ENCODE data around the gene ITPRID2.
A peak's percentile ranks its signal among the peaks of the same experiment; 100 is the strongest.

ITPRID2 gene

DNA sequence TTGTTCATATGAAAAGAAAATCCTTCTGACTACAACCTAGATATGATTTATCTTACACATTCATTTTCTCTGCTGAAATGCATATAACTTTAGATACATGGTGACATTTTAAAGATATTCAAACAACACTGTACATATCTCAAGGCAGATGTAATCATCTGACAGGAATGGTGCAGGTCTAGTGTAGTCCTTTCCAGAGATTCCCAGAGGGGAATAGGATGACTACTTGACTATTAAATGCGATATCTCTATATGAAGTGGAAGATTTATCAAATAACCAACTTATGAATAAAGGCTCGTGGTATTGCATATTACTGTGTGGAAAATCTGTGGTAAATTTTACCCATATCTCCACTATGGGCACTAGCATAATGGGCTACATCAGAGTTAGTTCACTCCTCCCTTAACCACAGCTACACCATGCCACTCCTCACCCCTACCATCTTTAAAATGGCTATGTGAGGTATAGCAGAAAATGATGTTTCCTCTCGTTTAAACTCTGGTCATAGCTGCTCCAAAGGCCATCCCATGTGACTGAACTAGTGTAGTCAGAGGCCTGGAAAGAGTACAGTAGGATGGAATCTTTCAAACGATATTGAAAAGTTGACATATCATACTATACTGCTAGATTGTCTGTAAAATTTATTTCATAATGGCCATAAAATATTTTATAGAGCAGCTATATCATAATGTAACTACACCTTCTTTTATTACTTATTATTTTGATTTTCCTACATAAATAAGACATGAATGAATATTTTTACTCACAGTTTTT lies 9.1 kb upstream of the ITPRID2 start:
- H3K36me3 ChIP-seq (ENCODE audit: control insufficient read depth, insufficient read depth, low read length) = no peaks in the 10 kb centered on the region
- no peaks in the 10 kb centered on the region for H3K9me3 ChIP-seq (ENCODE audit: control insufficient read depth, insufficient read depth, low read length)
- H3K9ac ChIP-seq (ENCODE audit: low read depth, low read length) = no peak overlapping the region
- H3K4me3 ChIP-seq (ENCODE audit: low read depth, low read length) = no peak overlapping the region
- H3K4me1 ChIP-seq (ENCODE audit: control insufficient read depth, insufficient read depth, low read length) = no peaks in the 10 kb centered on the region
- H3K27me3 ChIP-seq (ENCODE audit: control insufficient read depth, insufficient read depth, low read length) = no peaks in the 10 kb centered on the region
- no peak overlapping the region for H3K27ac ChIP-seq (ENCODE audit: low read depth, low read length)

DNA sequence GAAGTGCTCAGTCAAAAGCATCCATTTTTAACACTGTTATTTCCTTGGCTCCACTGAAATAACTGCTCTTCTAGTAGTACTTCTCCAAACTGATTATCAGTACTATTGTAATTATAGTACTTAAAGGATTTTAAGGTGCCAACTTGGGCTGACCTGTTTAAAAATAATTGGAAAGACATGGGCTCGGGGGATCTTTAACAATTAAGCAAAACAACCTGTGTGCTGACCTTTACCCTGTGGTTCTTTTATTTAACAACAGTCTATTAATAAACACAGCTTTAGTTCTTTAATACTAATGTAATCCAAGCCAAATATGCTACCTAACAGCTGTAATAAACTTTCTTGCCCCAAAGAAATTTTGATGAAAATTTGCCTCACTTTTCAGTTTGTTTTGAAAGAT lies 6.9 kb upstream of the ITPRID2 start:
- Histone ChIP-seq H3K9ac (ENCODE audit: low read depth, low read length) (no peak overlapping the region), H3K9me3 (ENCODE audit: control insufficient read depth, insufficient read depth, low read length) (no peaks in the 10 kb centered on the region)

DNA sequence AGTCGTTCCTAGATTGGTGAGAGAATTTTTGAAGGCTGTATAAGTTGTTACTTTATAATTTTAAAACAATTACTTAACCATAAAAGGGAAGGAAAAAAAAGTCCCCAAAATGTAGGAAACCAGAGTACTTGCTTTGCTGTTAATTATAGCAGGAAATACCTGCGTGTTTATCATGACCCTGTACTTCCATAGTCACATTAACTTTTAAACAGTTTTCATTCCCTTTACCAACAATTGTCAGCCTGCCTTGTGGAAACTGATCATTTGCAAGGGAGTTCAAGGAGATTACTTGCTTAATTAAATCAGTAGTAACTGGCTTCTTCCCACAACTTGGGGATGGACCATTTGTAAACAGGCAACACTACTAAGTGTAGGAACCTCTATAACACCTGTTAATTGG lies 6.4 kb upstream of the ITPRID2 start:
- Histone ChIP-seq H3K4me1 (ENCODE audit: control insufficient read depth, insufficient read depth, low read length) (no peaks in the 10 kb centered on the region), H3K9me3 (ENCODE audit: control insufficient read depth, insufficient read depth, low read length) (no peaks in the 10 kb centered on the region), H3K36me3 (ENCODE audit: control insufficient read depth, insufficient read depth, low read length) (no peaks in the 10 kb centered on the region), H3K9ac (ENCODE audit: low read depth, low read length) (no peak overlapping the region), H3K27me3 (ENCODE audit: control insufficient read depth, insufficient read depth, low read length) (no peaks in the 10 kb centered on the region), H3K4me3 (ENCODE audit: low read depth, low read length) (no peak overlapping the region), H3K27ac (ENCODE audit: low read depth, low read length) (no peak overlapping the region)

More for the DNA sequence above, 6.9 kb upstream of the ITPRID2 start:
- Histone ChIP-seq H3K27ac (ENCODE audit: low read depth, low read length) (no peak overlapping the region), H3K27me3 (ENCODE audit: control insufficient read depth, insufficient read depth, low read length) (no peaks in the 10 kb centered on the region), H3K4me3 (ENCODE audit: low read depth, low read length) (no peak overlapping the region), H3K4me1 (ENCODE audit: control insufficient read depth, insufficient read depth, low read length) (no peaks in the 10 kb centered on the region), H3K36me3 (ENCODE audit: control insufficient read depth, insufficient read depth, low read length) (no peaks in the 10 kb centered on the region)

DNA sequence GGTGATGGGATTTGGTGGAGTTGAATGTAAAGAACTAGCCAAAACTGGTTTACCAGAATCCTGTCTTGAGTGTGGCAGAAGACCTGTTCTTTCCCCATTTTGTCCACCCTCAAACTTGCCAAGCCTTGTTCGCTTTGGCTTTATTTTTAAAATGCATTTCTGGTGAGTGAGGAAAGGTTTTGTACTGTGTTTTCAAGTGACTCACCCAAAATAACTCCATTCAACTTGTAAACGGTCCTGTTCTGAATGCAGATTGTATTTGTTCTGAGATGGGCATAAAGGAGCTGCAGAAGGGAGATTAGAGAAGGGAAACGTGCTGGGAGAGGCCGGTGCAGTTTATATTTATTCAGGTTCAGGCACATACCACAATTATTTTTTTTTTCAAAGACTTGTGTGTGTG lies 5.3 kb upstream of the ITPRID2 start:
- Histone ChIP-seq H3K4me1 (ENCODE audit: control insufficient read depth, insufficient read depth, low read length) (peaks cover 1% of the 10 kb centered on the region; the same call in 1 of the 2 replicates), H3K9me3 (ENCODE audit: control insufficient read depth, insufficient read depth, low read length) (no peaks in the 10 kb centered on the region), H3K36me3 (ENCODE audit: control insufficient read depth, insufficient read depth, low read length) (no peaks in the 10 kb centered on the region), H3K27ac (ENCODE audit: low read depth, low read length) (no peak overlapping the region), H3K9ac (ENCODE audit: low read depth, low read length) (no peak overlapping the region), H3K4me3 (ENCODE audit: low read depth, low read length) (no peak overlapping the region), H3K27me3 (ENCODE audit: control insufficient read depth, insufficient read depth, low read length) (no peaks in the 10 kb centered on the region)

DNA sequence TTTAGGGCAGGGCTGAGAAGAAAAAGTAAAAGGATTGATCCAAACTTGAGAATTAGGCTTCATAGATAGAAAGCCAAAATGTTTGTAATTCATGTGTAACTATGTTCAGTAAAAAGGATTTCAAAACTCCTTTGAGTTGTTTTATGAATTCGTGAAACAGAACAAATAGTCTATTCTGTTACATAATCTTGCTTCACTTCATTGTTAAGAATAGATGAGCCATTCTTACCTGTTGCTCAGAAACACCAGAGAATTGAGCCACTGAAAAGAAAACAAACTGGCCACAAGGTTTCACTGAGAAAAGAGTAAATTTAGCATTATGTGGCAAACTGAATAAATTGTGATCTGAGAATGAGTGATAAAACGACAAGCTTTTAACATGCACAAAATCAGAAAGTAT lies 4.5 kb upstream of the ITPRID2 start:
- H3K27me3 ChIP-seq (ENCODE audit: control insufficient read depth, insufficient read depth, low read length) = no peaks in the 10 kb centered on the region
- no peak overlapping the region for H3K4me3 ChIP-seq (ENCODE audit: low read depth, low read length)
- H3K9me3 ChIP-seq (ENCODE audit: control insufficient read depth, insufficient read depth, low read length) = no peaks in the 10 kb centered on the region
- no peak overlapping the region for H3K27ac ChIP-seq (ENCODE audit: low read depth, low read length)
- no peaks in the 10 kb centered on the region for H3K36me3 ChIP-seq (ENCODE audit: control insufficient read depth, insufficient read depth, low read length)
- H3K9ac ChIP-seq (ENCODE audit: low read depth, low read length) = no peak overlapping the region
- H3K4me1 ChIP-seq (ENCODE audit: control insufficient read depth, insufficient read depth, low read length) = peaks cover 3% of the 10 kb centered on the region; the same call in 1 of the 2 replicates

DNA sequence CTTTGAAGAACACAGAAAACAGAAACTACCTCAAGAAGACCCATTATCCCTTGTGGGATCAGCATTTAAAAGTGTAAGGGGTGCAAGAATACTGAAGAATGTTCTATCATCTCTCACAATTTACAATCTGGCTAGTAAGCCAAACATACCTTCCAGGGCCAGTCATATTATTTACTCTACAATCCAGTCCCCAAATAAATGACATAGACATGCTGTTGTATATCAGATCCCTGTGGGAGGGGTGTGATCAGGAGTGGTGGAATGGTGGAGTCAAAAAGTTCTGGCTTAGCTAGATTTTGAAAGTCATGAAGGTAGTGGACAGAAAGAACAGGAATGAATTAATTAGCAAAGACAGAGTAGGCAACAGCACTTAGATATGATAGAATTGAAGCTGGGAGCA lies 1.8 kb upstream of the ITPRID2 start:
- Histone ChIP-seq H3K36me3 (ENCODE audit: control insufficient read depth, insufficient read depth, low read length) (no peaks in the 10 kb centered on the region), H3K4me1 (ENCODE audit: control insufficient read depth, insufficient read depth, low read length) (peaks cover 3% of the 10 kb centered on the region; the same call in 1 of the 2 replicates), H3K9me3 (ENCODE audit: control insufficient read depth, insufficient read depth, low read length) (no peaks in the 10 kb centered on the region), H3K9ac (ENCODE audit: low read depth, low read length) (no peak overlapping the region), H3K27ac (ENCODE audit: low read depth, low read length) (no peak overlapping the region), H3K27me3 (ENCODE audit: control insufficient read depth, insufficient read depth, low read length) (peaks cover 12% of the 10 kb centered on the region), H3K4me3 (ENCODE audit: low read depth, low read length) (no peak overlapping the region)

DNA sequence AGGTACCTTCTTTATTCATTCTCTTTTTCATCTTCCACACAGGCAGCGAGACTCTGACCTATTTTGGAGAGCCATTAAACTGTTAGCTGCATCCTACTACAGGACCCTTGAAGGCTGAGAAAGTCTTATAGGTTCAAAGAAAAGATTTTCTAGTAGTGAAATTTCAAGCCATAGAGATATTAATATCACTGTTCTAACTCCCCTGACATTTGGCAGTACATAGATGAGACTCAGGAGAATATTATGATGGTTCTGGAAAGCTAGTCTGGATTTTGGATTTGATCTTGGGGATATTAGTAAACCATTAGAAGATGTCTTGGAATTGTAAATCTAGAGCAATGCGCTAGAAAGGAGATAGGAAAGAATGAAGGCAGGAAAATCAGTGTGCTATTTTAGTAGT lies 1.3 kb upstream of the ITPRID2 start:
- peaks cover 3% of the 10 kb centered on the region; the same call in 1 of the 2 replicates for H3K4me1 ChIP-seq (ENCODE audit: control insufficient read depth, insufficient read depth, low read length)
- H3K27me3 ChIP-seq (ENCODE audit: control insufficient read depth, insufficient read depth, low read length) = peaks cover 12% of the 10 kb centered on the region
- no peak overlapping the region for H3K9ac ChIP-seq (ENCODE audit: low read depth, low read length)
- H3K36me3 ChIP-seq (ENCODE audit: control insufficient read depth, insufficient read depth, low read length) = no peaks in the 10 kb centered on the region
- H3K9me3 ChIP-seq (ENCODE audit: control insufficient read depth, insufficient read depth, low read length) = no peaks in the 10 kb centered on the region
- H3K27ac ChIP-seq (ENCODE audit: low read depth, low read length) = no peak overlapping the region
- H3K4me3 ChIP-seq (ENCODE audit: low read depth, low read length) = no peak overlapping the region

DNA sequence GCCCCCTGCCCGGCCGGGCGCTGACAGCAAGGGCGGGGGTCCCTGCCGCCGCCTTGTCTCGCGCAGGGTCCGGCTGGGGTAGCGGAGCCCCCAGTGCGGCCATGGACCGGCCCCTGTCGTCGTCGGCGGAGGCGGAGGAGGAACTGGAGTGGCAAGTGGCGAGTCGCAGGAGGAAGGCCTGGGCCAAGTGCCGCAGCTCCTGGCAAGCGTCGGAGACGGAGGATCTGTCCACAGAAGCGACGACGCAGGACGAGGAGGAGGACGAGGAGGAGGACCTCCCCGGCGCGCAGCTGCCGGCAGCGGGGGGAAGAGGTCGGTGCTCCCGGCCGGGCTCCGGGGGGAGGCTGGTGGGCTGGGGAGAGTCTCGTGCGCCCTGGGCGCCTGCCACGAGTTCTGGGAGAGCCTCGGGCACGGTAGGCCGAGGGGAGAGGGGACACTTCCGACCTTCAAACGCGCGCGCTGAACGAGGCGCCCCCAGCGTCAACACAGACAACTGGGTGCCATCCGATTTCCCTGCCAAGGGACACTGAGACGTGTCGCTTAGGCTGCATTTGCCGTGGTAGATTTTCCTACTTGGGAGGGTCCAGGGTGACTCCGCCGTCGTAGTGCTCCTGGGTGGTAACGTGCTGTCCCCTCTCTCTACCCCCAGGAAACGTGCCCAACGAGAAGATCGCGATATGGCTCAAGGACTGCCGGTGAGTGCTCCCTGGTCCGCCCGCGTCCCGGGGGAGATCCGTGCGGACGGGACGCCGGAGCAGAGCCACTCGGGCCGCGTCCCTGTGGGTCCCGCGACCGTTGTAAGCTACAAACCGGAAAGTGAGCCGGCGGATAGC lies 652 bp downstream of the ITPRID2 start:
- Histone ChIP-seq H3K27ac (ENCODE audit: low read depth, low read length) (peak overlapping the region; percentile 77), H3K9me3 (ENCODE audit: control insufficient read depth, insufficient read depth, low read length) (no peaks in the 10 kb centered on the region), H3K4me3 (ENCODE audit: low read depth, low read length) (peak overlapping the region; percentile 86), H3K27me3 (ENCODE audit: control insufficient read depth, insufficient read depth, low read length) (peaks cover 12% of the 10 kb centered on the region), H3K4me1 (ENCODE audit: control insufficient read depth, insufficient read depth, low read length) (peaks cover 3% of the 10 kb centered on the region; the same call in 1 of the 2 replicates), H3K36me3 (ENCODE audit: control insufficient read depth, insufficient read depth, low read length) (no peaks in the 10 kb centered on the region), H3K9ac (ENCODE audit: low read depth, low read length) (peak overlapping the region; percentile 64)

DNA sequence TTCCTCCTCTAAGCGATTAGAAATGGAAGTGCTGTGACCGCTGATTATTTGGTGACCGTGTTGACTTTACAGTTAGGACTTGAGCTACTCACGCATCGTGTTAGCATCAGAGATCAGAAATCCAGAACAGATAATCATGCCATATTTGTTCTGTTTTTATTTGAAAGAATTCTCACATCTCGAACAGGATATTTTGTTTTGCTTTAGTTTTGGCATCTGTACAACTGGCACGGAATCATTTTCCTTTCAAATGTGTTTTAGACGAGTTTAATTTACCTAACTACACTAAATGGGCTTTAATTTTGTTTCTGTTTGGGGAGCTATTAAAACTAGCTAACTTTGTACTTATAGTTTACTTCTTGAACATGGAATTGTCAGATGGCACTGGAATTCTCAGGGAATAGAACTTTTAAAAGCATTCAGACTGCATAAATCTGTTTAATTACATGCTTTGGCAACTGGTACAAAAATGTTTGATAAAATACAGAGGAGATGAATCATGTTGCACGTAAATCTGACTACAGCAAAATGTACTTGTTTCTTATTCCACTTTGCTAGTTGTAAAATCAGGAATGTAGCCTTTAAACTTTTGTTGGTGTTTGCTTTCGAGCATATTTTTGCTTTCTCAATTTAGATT lies 1.4 kb downstream of the ITPRID2 start:
- Histone ChIP-seq H3K9me3 (ENCODE audit: control insufficient read depth, insufficient read depth, low read length) (no peaks in the 10 kb centered on the region), H3K27ac (ENCODE audit: low read depth, low read length) (peak overlapping the region; percentile 21), H3K4me1 (ENCODE audit: control insufficient read depth, insufficient read depth, low read length) (peaks cover 3% of the 10 kb centered on the region; the same call in 1 of the 2 replicates), H3K36me3 (ENCODE audit: control insufficient read depth, insufficient read depth, low read length) (no peaks in the 10 kb centered on the region), H3K27me3 (ENCODE audit: control insufficient read depth, insufficient read depth, low read length) (peaks cover 12% of the 10 kb centered on the region), H3K4me3 (ENCODE audit: low read depth, low read length) (peak overlapping the region; percentile 86), H3K9ac (ENCODE audit: low read depth, low read length) (peak overlapping the region; percentile 64)

DNA sequence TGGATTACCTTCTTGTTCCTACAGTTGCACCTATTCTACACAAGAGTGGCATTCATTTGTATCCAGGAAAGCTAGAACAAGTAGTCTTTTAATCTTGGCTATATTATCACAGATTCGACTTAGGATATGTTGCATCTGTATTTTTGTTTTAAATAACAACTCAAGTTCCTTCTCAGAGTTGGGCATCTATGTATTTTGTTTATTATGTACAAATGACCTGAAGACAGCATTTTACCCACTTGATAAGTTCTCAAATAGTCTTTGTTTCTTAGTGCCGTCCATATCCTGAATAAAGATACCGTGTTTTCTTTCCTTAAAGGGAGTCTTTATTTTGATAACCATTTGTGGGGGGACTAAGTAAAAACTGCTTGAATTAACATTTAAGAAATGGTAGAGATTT lies 2.9 kb downstream of the ITPRID2 start:
- Histone ChIP-seq H3K27ac (ENCODE audit: low read depth, low read length) (no peak overlapping the region), H3K4me1 (ENCODE audit: control insufficient read depth, insufficient read depth, low read length) (peaks cover 3% of the 10 kb centered on the region; the same call in 1 of the 2 replicates), H3K9me3 (ENCODE audit: control insufficient read depth, insufficient read depth, low read length) (no peaks in the 10 kb centered on the region), H3K9ac (ENCODE audit: low read depth, low read length) (no peak overlapping the region), H3K4me3 (ENCODE audit: low read depth, low read length) (no peak overlapping the region; the same call in 1 of the 2 replicates), H3K27me3 (ENCODE audit: control insufficient read depth, insufficient read depth, low read length) (peaks cover 12% of the 10 kb centered on the region), H3K36me3 (ENCODE audit: control insufficient read depth, insufficient read depth, low read length) (peaks cover 7% of the 10 kb centered on the region)
